ENCODE measurements around the gene ZSCAN21. TPM values are rescaled to one million over a fixed set of nuclear protein-coding genes. Genes with fewer than 3 reads are reported as not detected.

ZSCAN21 gene
- total RNA-seq, 2 experiments from 2014 or later: 5.6 to 7.5 TPM

DNA sequence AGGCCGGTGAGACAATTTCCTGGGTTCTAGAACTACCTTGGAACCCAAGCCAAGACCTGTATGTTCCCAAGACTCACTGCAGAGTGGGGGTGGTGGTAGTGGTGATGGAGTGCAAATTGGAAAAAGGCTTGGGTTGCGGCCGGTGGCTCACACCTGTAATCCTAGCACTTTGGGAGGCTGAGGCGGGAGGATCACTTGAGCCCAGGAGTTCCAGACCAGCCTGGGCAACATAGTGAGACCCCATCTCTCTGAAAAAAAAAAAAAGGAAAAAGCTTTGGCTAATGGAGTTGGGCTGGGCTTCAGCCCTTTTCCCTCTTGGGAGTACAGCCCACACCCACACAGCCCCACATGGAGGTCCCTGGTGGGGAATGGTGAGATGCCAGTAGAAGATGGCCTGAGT is 56.0 kb downstream of the ZSCAN21 start:
- peaks cover 13% of the 10 kb centered on the region for H3K4me1 ChIP-seq (ENCODE audit: insufficient read depth, low read length, poor library complexity, severe bottlenecking)
- H3K79me2 ChIP-seq (ENCODE audit: insufficient read depth, low read depth, low read length): peaks cover 16% of the 10 kb centered on the region
- DNase-seq (ENCODE audit: low spot score): no peak
- CTCF ChIA-PET (ENCODE audit: unreplicated experiment): no interaction called here
- no peaks in the 10 kb centered on the region for H3K9me3 ChIP-seq (ENCODE audit: low read length)
- H2AFZ ChIP-seq (ENCODE audit: low read length): no peak overlapping the region
- no peaks in the 10 kb centered on the region for H3K9me2 ChIP-seq (ENCODE audit: insufficient read depth, low read length)
- no peaks in the 10 kb centered on the region for H4K20me1 ChIP-seq (ENCODE audit: insufficient read depth, low read length)
- H3K36me3 ChIP-seq (ENCODE audit: insufficient read depth, low read length): peaks cover 50% of the 10 kb centered on the region
- POLR2A ChIA-PET: no interaction called here
- TF ChIP-seq EZH2phosphoT487 (IDR thresholded peaks at IDR 0.05; ENCODE audit: borderline replicate concordance, low read depth, low read length) (no peak), CTCF (conservative IDR thresholded peaks at IDR 0.05; ENCODE audit: low read length) (no peak)
- intact Hi-C loops (cut with micrococcal nuclease; ENCODE audit: unreplicated experiment): no loop called here
- BruUV-seq (replicated peaks): no TSS peak
- H3K4me2 ChIP-seq (ENCODE audit: low read length): no peak overlapping the region
- H3K27ac ChIP-seq (ENCODE audit: low read depth, low read length, poor library complexity, severe bottlenecking): no peak overlapping the region
- no peak overlapping the region for H3K4me3 ChIP-seq (ENCODE audit: low read depth, low read length, poor library complexity, severe bottlenecking)

DNA sequence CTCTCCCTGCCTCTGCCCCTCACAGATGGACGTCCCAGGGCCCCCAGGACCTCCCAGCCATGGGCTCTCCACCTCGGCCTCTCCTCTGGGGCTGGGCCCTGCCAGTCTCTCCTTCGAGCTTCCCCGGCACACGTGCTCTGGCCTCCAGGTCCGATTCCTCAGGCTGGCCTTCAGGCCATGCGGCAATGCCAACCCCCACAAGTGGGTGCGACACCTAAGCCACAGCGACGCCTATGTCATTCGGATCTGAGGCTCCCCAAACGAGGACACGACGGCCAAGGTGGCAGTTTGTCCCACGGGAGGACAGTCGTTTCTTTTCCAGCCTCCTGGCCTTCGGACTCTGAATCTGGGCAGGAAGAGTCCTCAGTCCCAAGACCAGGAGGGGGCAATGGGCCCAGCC is 57.1 kb downstream of the ZSCAN21 start:
- no peak for DNase-seq (ENCODE audit: low spot score)
- BruUV-seq (replicated peaks): no TSS peak
- Histone ChIP-seq H3K79me2 (ENCODE audit: insufficient read depth, low read depth, low read length) (peaks cover 9% of the 10 kb centered on the region; the same call in 1 of the 2 replicates), H3K4me1 (ENCODE audit: insufficient read depth, low read length, poor library complexity, severe bottlenecking) (peaks cover 13% of the 10 kb centered on the region), H3K4me3 (ENCODE audit: low read depth, low read length, poor library complexity, severe bottlenecking) (no peak overlapping the region), H3K27ac (ENCODE audit: low read depth, low read length, poor library complexity, severe bottlenecking) (no peak overlapping the region), H4K20me1 (ENCODE audit: insufficient read depth, low read length) (no peaks in the 10 kb centered on the region), H3K4me2 (ENCODE audit: low read length) (no peak overlapping the region), H3K36me3 (ENCODE audit: insufficient read depth, low read length) (peaks cover 57% of the 10 kb centered on the region), H2AFZ (ENCODE audit: low read length) (no peak overlapping the region), H3K9me3 (ENCODE audit: low read length) (no peaks in the 10 kb centered on the region), H3K9me2 (ENCODE audit: insufficient read depth, low read length) (no peaks in the 10 kb centered on the region)
- intact Hi-C loops (cut with micrococcal nuclease; ENCODE audit: unreplicated experiment): no loop called here
- POLR2A ChIA-PET: no interaction called here
- TF ChIP-seq EZH2phosphoT487 (IDR thresholded peaks at IDR 0.05; ENCODE audit: borderline replicate concordance, low read depth, low read length) (no peak), CTCF (conservative IDR thresholded peaks at IDR 0.05; ENCODE audit: low read length) (no peak)
- CTCF ChIA-PET (ENCODE audit: unreplicated experiment): no interaction called here

DNA sequence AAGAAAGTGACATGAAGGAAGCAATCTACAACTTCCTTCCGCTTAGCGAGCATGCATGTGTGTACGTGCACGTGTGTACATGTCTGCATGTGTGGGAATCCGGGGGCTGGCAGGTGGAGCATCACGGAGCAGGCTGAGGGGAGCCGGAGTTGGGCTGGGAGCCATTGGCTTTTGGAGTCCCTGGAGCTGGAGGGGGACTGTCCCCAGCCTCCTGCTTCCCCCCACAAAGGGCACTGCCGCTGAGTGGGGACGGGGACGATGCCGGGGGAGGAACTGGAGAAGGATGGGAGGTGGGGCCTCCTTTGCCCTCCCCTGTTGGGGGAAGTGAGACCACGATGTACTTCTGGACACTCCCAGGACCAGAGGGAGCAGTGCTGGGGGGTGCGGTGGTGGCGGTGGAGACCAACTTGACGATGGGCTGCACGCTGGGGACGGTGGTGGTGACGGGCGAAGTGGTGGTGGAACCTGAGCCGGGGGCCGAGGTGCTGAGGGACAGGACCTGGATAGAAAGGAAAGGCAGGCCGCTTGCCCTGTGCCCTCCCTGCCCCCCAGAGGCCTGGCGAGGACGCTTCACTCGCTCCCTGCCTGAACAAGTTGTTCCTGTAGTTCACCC is 57.7 kb downstream of the ZSCAN21 start:
- ChIA-PET POLR2A (no interaction called here), CTCF (ENCODE audit: unreplicated experiment) (no interaction called here)
- Histone ChIP-seq H3K36me3 (ENCODE audit: insufficient read depth, low read length) (peaks cover 63% of the 10 kb centered on the region), H3K79me2 (ENCODE audit: insufficient read depth, low read depth, low read length) (peaks cover 9% of the 10 kb centered on the region; the same call in 1 of the 2 replicates), H3K4me3 (ENCODE audit: low read depth, low read length, poor library complexity, severe bottlenecking) (no peak overlapping the region), H4K20me1 (ENCODE audit: insufficient read depth, low read length) (no peaks in the 10 kb centered on the region), H3K9me3 (ENCODE audit: low read length) (no peaks in the 10 kb centered on the region), H3K9me2 (ENCODE audit: insufficient read depth, low read length) (no peaks in the 10 kb centered on the region), H3K4me2 (ENCODE audit: low read length) (no peak overlapping the region), H3K4me1 (ENCODE audit: insufficient read depth, low read length, poor library complexity, severe bottlenecking) (peaks cover 11% of the 10 kb centered on the region), H2AFZ (ENCODE audit: low read length) (no peak overlapping the region), H3K27ac (ENCODE audit: low read depth, low read length, poor library complexity, severe bottlenecking) (no peak overlapping the region)
- intact Hi-C loops (cut with micrococcal nuclease; ENCODE audit: unreplicated experiment): no loop called here
- TF ChIP-seq CTCF (conservative IDR thresholded peaks at IDR 0.05; ENCODE audit: low read length) (no peak), EZH2phosphoT487 (IDR thresholded peaks at IDR 0.05; ENCODE audit: borderline replicate concordance, low read depth, low read length) (no peak)
- no peak for DNase-seq (ENCODE audit: low spot score)
- TSS peak; percentile 96 for BruUV-seq (replicated peaks)
